Activated CD8-positive, alpha-beta memory T cell treated with anti-CD3 and anti-CD28 coated beads for 4 hours (primary cell): Measurements from ENCODE around the gene GALNT18.

ENCODE experiments used
- DNase-seq, 2 donors: peaks; one replicate each; pipeline ENCODE4 v3.0.0-alpha.2; 2020; ENCODE audit warnings: low read depth in 2 of 2

Gene GALNT18

DNA sequence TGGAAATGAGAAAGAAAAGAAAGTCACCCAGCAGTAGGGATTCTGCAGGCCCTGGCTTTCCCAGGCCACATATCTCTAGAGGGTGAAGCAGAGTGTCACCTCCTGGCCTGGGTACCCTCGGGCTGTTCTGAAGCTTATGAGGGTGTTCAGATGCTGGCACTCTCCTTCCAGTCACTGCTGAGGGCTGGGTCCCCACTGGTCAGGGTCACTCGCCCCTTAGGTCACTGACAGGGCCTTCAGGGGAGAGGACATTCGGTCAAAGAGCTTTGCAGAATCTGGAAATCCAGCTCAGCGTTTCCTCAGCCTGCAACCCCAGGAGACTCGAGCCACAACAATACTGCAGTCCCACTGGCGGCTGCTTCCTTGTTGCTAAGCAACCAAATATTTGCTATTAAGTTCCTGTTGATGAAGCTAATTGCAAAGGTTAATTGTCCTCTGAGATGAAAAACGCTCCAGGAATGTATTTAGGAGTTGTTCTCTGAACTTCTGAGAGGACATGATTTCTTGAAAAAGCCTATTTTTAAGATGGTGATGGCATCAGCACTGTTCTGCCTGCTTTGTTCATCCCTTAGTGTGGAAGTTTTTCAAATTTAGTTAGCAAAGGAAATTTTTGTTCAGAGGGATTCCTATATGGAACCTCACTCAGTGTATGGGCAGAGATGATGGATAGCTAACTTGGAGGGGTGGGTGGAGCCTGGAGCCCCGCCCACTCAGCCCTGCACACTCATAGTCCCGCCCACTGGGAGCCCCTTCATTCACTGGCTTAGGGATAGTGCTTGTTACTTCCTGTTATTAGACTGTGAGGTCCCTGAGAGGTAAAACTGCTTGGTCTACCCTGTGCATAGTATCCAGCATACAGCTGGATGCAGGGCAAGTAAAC lies 378.0 kb downstream of the GALNT18 start:
- DNase-seq = no peak

DNA sequence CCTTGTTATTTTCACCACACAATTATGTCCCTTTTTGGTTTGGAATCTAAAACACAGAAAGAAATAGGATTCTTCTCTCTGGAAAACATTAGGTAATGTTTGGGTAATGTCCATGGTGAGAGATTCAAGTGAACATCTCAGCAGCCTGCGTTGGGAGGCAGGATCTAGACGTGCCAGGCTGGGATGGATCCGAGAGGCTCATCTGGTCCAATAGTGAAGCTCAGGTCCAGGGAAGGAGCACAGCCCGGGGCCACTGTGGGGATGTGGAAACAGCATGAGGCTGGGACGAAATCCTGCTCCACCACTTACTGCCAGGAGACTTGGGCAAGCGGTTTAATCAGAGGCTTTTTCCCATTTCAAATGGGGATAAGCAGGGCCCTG lies 378.6 kb downstream of the GALNT18 start:
- no peak for DNase-seq

DNA sequence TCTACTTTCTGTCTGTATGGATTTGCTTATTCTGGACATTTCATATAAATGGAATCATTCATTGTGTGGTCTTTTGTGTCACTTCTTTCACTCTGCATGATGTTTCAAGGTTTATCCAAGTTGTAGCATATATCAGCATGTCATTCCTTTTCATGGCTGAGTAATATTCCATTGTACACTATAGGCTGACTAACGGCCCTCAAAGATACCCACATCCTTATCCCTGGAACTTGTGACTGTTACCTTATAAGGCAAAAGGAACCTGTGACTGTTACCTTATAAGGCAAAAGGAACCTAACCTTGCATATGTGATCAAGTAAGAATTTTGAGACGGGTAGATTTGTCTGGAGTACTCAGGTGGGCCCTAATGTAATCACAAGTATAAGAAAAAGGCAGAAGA lies 380.5 kb downstream of the GALNT18 start:
- DNase-seq = no peak

DNA sequence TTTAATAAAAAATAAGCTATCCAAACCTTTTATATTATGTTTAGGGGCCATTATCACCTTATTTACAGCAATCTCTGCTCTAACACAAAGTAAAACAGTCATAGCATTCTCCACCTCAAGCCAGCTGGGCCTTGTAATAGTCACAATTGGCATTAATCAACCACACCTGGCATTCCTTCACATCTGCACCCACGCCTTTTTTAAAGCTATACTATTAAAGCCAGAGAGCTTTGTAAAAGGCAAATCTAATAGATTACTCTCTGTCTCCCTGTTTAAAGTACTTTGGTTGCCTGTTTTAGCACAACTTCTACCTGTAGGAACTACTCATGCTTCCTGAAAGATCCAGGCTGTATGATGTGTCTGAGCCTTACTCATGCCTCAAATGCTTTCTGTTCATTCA lies 381.8 kb downstream of the GALNT18 start:
- DNase-seq = no peak

DNA sequence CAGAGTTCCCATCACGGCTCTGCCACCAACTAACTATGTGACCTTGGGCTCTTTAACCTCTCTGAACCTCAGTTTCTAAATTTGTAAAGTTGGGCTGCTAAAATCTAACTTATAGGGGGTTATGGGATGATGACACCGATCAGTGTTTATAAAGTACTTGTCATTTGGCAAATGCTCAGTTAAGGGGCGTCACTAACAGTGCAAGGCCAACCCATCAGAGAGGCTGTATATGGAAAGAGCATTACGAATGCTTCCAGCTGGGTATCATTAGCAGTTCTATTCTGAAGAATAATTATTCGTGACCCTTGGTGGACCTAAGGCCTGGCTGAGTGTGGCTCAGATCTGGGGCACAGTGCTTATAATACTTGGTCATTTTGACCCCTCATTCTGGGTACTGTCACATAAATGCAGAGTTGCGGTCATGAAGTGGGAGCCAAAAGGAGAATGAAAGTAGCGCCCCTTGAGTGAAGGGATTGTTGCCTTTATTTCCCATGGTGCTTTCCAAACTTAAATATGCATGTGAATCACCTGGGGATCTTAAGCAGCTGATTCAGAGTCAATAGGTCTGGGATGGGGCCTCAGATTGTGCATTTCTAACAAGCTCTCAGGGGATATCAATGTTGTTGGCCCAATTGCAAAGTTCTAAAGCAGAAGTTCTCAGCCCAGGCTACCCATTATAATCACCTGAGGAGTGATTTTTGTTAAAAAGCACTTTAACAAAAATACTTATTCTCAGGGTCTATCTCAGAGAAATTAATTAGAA lies 384.6 kb downstream of the GALNT18 start:
- DNase-seq = no peak

DNA sequence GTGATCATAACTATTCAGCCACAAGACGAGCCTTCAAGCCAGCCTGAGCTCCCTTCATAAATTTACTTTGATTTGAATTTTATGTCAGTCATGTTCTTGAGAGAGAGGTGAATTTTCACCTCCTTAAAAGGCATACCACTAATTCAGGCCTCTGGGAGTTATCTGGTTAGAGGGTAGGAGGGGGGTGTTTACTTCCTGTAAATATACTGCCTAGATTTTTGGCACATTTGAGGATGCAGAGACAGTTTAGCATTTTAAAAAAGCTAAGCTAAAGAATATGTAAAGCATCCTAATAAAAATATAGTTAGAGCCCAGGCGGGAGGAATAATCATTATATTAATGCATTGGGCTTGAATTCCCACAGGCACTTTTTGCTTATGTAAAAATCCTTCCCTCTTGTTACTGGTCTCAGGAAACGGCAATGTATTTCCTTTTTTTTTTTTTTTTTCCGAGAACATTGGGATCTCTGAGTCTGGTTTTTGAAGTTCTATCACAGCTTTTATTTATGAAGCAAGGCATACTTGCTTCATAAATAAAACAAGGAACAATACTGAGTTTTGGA lies 385.2 kb downstream of the GALNT18 start:
- DNase-seq = no peak

DNA sequence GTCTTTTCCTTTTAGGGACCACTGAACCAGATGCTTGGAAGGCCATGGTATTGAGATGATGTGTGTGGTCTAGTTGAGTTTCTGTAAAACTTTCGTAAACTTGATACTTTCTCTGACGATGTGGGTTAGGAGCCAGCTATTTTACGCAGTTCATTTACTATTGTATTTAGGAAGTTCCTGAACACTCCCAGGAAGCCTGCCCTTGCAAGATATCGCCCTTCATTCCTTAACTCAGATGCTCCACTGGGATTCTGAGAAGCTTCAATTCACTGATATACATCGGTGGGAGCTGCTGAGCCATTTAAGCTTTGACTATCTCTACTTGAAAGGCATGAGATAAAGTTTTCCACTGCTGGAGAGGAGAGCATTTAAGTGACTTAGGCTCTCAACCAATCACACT lies 390.0 kb downstream of the GALNT18 start:
- no peak for DNase-seq

DNA sequence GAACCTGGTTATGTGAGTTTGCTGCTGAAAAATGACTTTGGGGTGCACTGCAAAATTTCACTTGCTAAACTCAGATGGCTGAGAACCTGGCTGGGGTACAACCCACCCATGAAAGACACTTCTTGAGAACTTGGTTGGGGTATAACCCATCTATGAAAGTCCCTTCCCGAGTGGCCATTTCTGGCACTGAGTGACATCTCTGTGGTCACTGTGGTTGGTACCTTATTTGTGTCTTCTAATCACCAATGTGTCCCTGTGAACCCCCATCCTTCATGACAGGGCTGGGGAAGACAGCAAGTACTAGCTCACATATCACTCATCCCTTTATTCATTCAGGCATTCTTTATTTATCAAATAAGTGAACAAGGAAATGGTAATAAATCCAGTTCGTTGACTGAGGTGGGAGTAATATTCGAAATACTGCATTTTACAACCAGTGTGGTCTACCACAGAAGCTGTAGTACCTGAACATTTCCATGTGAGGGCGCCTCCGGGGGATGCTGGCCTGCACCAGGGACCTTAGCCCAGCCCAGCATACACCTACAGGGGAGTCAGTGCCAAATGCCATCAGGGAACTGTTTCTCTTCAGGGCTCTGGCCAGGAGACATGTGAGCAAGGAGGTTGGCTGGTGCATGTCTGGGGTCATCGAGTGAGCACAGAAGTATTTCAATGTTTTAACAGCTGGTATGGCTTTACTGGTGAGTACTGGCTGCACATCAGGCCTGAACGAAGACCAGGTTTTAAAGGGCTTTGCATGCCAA lies 390.8 kb downstream of the GALNT18 start:
- no peak for DNase-seq

DNA sequence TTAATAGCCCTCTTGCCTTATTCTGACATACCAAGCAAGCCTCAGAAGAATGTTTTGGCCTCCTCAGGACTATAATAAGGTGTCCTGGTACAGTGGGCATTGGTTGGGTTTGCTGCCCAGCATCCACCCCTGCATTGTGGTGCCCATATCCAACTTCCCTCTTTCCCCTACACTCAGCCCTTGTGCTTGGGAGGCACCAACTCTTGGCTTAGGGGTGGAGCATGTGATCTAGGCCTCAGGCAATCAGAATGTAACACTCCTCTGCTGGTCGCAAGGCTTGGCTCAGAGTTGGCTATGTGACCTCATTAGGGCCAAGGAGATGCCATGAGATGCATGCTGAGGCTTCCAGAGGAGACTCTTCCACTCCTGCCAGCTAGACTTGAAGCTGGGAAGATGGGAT lies 391.7 kb downstream of the GALNT18 start:
- no peak for DNase-seq

DNA sequence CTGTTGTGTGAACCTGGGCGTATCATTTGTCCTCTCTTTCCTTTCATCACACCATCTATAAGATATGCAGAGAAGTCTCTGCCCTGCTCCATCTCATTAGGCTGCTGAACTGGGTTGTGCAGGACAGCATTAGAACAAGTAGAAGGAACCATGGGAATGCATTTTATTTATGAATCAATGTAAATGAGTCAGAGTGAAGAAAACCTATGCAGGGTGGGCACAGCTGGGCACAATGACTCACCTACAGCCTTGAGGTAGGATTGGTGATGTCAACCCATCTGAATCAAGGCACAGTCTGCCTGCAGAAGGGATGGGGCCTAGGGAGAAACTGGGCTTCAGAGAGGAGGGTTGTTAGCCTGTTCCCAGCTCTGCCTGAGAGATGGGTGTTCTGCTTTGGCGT lies 392.2 kb downstream of the GALNT18 start:
- DNase-seq = no peak

DNA sequence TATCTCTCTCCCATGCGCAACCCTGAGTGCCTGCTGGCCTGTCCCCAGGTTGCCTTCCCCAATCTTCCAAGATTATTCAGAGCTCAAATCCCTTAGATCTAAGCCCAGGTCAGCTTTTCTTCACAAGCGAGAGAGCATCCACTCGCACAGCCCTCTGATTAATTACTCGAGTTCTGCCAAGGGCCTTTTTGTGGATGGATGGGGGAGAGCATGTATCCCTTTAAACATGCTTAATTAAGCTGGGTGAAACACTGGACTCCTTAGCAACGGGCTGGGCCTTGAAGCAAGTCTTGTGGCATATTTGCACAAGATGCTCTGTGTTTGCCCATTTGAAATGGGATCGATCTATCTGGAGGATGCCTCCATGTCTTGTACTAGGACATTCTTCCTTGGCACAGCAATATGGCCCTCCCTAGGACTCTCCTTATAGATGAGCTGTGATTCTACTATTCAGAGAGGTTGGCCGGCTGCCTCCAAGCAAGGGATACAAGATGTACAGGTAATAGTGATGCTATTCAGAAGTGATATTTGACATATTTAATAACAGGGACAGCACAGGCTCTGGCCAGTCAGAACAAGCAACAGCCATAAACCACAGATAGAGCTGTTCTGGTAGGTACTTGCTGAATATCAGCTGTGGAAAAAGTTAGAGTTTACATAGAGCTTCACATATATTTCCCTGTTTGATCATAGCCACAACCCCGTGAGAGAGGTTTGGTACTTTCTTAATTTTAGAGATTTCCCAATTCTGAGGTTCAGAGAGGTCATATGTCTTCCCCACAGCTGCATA lies 394.3 kb downstream of the GALNT18 start:
- DNase-seq = no peak
